Activated naive CD8-positive, alpha-beta T cell (primary cell): ENCODE measurements around the gene DNAJB13.
"Not testable (repeated sequence)": the region's sequence is repeated elsewhere in the genome, so short reads cannot be mapped to it uniquely, and the experiment has no call there.

Source experiments
- H3K27ac Mint-ChIP-seq: one replicate; pipeline ENCODE4 v1.8.0; 2021; ENCODE audit warnings: mixed read lengths
- H3K27me3 Mint-ChIP-seq: one replicate; pipeline ENCODE4 v1.8.0; 2021; ENCODE audit warnings: mixed read lengths
- H3K36me3 Mint-ChIP-seq: one replicate; pipeline ENCODE4 v1.8.0; 2021; ENCODE audit warnings: mixed read lengths
- H3K4me1 Mint-ChIP-seq: one replicate; pipeline ENCODE4 v1.8.0; 2021; ENCODE audit warnings: low read depth, mixed read lengths
- H3K4me3 Mint-ChIP-seq: one replicate; pipeline ENCODE4 v1.8.0; 2021; ENCODE audit warnings: mild to moderate bottlenecking, mixed read lengths
- H3K9me3 Mint-ChIP-seq: one replicate; pipeline ENCODE4 v1.8.0; 2021; ENCODE audit warnings: low read depth, mixed read lengths

The DNAJB13 gene

GRCh38 chr11:73950869-73951710 lies at the start of gene DNAJB13:
Gene DNAJB13 (plus strand): TSS chr11:73951026. CDS start chr11:73951070, 44 bp downstream.
- Mint-ChIP-seq H3K4me1 (peaks cover under 1% of the 10 kb centered on the region), H3K27me3 (peaks cover 1% of the 10 kb centered on the region), H3K36me3 (peaks cover 2% of the 10 kb centered on the region), H3K4me3 (no peak within 1 kb of the TSS), H3K9me3 (no peaks in the 10 kb centered on the region), H3K27ac (no peak within 1 kb of the TSS)

- Mint-ChIP-seq H3K27me3 (no peaks in the 10 kb centered on the region), H3K4me3 (no peak overlapping the region), H3K4me1 (no peaks in the 10 kb centered on the region), H3K9me3 (no peaks in the 10 kb centered on the region), H3K27ac (no peak overlapping the region), H3K36me3 (peaks cover 8% of the 10 kb centered on the region)
Observed at GRCh38 chr11:73902303-73902702, 48.5 kb upstream of the DNAJB13 start.

GRCh38 chr11:73907191-73907590 lies 43.6 kb upstream of the DNAJB13 start:
- Mint-ChIP-seq H3K36me3 (peaks cover 17% of the 10 kb centered on the region), H3K4me3 (no peak overlapping the region), H3K27ac (no peak overlapping the region), H3K9me3 (no peaks in the 10 kb centered on the region), H3K4me1 (no peaks in the 10 kb centered on the region), H3K27me3 (no peaks in the 10 kb centered on the region)

- Mint-ChIP-seq H3K36me3 (peaks cover 17% of the 10 kb centered on the region), H3K4me1 (no peaks in the 10 kb centered on the region), H3K4me3 (no peak overlapping the region), H3K9me3 (no peaks in the 10 kb centered on the region), H3K27me3 (no peaks in the 10 kb centered on the region), H3K27ac (no peak overlapping the region)
Observed at GRCh38 chr11:73912026-73912425, 38.8 kb upstream of the DNAJB13 start.

GRCh38 chr11:73913472-73913871 lies 37.4 kb upstream of the DNAJB13 start:
- Mint-ChIP-seq H3K27ac (no peak overlapping the region), H3K27me3 (no peaks in the 10 kb centered on the region), H3K9me3 (no peaks in the 10 kb centered on the region), H3K36me3 (peaks cover 17% of the 10 kb centered on the region), H3K4me3 (no peak overlapping the region), H3K4me1 (no peaks in the 10 kb centered on the region)

- Mint-ChIP-seq H3K36me3 (peaks cover 18% of the 10 kb centered on the region), H3K27ac (no peak overlapping the region), H3K27me3 (no peaks in the 10 kb centered on the region), H3K9me3 (no peaks in the 10 kb centered on the region), H3K4me1 (no peaks in the 10 kb centered on the region), H3K4me3 (no peak overlapping the region)
Observed at GRCh38 chr11:73914284-73914683, 36.5 kb upstream of the DNAJB13 start.

GRCh38 chr11:73916435-73916834 lies 34.4 kb upstream of the DNAJB13 start:
- Mint-ChIP-seq H3K9me3 (no peaks in the 10 kb centered on the region), H3K36me3 (peaks cover 14% of the 10 kb centered on the region), H3K4me1 (no peaks in the 10 kb centered on the region), H3K27me3 (no peaks in the 10 kb centered on the region), H3K4me3 (no peak overlapping the region), H3K27ac (peak overlapping the region; percentile 11)

GRCh38 chr11:73921180-73921579 lies 29.6 kb upstream of the DNAJB13 start:
- no peaks in the 10 kb centered on the region for H3K9me3 Mint-ChIP-seq
- H3K4me1 Mint-ChIP-seq = no peaks in the 10 kb centered on the region
- H3K36me3 Mint-ChIP-seq = peaks cover 8% of the 10 kb centered on the region
- H3K27me3 Mint-ChIP-seq = no peaks in the 10 kb centered on the region
- H3K4me3 Mint-ChIP-seq = no peak overlapping the region
- H3K27ac Mint-ChIP-seq = no peak overlapping the region

- no peaks in the 10 kb centered on the region for H3K4me1 Mint-ChIP-seq
- H3K36me3 Mint-ChIP-seq = peaks cover 13% of the 10 kb centered on the region
- no peaks in the 10 kb centered on the region for H3K27me3 Mint-ChIP-seq
- no peak overlapping the region for H3K4me3 Mint-ChIP-seq
- H3K9me3 Mint-ChIP-seq = no peaks in the 10 kb centered on the region
- H3K27ac Mint-ChIP-seq = no peak overlapping the region
Observed at GRCh38 chr11:73929388-73929787, 21.4 kb upstream of the DNAJB13 start.

- Mint-ChIP-seq H3K27me3 (no peaks in the 10 kb centered on the region), H3K9me3 (no peaks in the 10 kb centered on the region), H3K27ac (no peak overlapping the region), H3K36me3 (peaks cover 13% of the 10 kb centered on the region), H3K4me1 (no peaks in the 10 kb centered on the region), H3K4me3 (no peak overlapping the region)
Observed at GRCh38 chr11:73931039-73931645, 19.7 kb upstream of the DNAJB13 start.

GRCh38 chr11:73931951-73932350 lies 18.9 kb upstream of the DNAJB13 start:
- no peak overlapping the region for H3K4me3 Mint-ChIP-seq
- H3K27me3 Mint-ChIP-seq = no peaks in the 10 kb centered on the region
- H3K27ac Mint-ChIP-seq = no peak overlapping the region
- H3K36me3 Mint-ChIP-seq = peaks cover 11% of the 10 kb centered on the region
- H3K9me3 Mint-ChIP-seq = no peaks in the 10 kb centered on the region
- H3K4me1 Mint-ChIP-seq = no peaks in the 10 kb centered on the region

GRCh38 chr11:73932781-73933180 lies 18.0 kb upstream of the DNAJB13 start:
- Mint-ChIP-seq H3K36me3 (peaks cover 11% of the 10 kb centered on the region), H3K4me3 (no peak overlapping the region), H3K4me1 (no peaks in the 10 kb centered on the region), H3K9me3 (no peaks in the 10 kb centered on the region), H3K27me3 (no peaks in the 10 kb centered on the region), H3K27ac (no peak overlapping the region)

- peaks cover 14% of the 10 kb centered on the region for H3K36me3 Mint-ChIP-seq
- H3K4me3 Mint-ChIP-seq, H3K4me1 Mint-ChIP-seq, H3K9me3 Mint-ChIP-seq, H3K27ac Mint-ChIP-seq, H3K27me3 Mint-ChIP-seq: not testable (repeated sequence)
Observed at GRCh38 chr11:73936047-73936446, 14.8 kb upstream of the DNAJB13 start.

- Mint-ChIP-seq H3K27me3 (no peaks in the 10 kb centered on the region), H3K4me1 (no peaks in the 10 kb centered on the region), H3K9me3 (peaks cover 5% of the 10 kb centered on the region), H3K27ac (no peak overlapping the region), H3K4me3 (no peak overlapping the region), H3K36me3 (peaks cover 15% of the 10 kb centered on the region)
Observed at GRCh38 chr11:73939096-73939495, 11.7 kb upstream of the DNAJB13 start.

- H3K27me3 Mint-ChIP-seq = no peaks in the 10 kb centered on the region
- peaks cover 5% of the 10 kb centered on the region for H3K9me3 Mint-ChIP-seq
- H3K36me3 Mint-ChIP-seq = peaks cover 12% of the 10 kb centered on the region
- no peak overlapping the region for H3K4me3 Mint-ChIP-seq
- H3K4me1 Mint-ChIP-seq = no peaks in the 10 kb centered on the region
- H3K27ac Mint-ChIP-seq = no peak overlapping the region
Observed at GRCh38 chr11:73940801-73941570, 9.8 kb upstream of the DNAJB13 start.
